Skeletal muscle satellite cell (primary cell): ENCODE results near the gene OXER1. TPM values are rescaled to one million over a fixed set of nuclear protein-coding genes. Genes with fewer than 3 reads are reported as not detected.

Experiments
- H3K27me3 ChIP-seq: 2 replicates; pipeline ENCODE4 v1.7.0; 2013; ENCODE audit warnings: low read length; ENCODE audit not compliant: control insufficient read depth, insufficient read depth
- H3K36me3 ChIP-seq: 2 replicates; pipeline ENCODE4 v1.7.0; 2013; ENCODE audit warnings: mild to moderate bottlenecking, control low read depth, low read length; ENCODE audit not compliant: insufficient read depth
- H3K4me1 ChIP-seq: 2 replicates; pipeline ENCODE4 v1.7.0; 2013; ENCODE audit warnings: low read length; ENCODE audit not compliant: control insufficient read depth, insufficient read depth
- H3K4me2 ChIP-seq: 2 replicates; pipeline ENCODE4 v1.7.0; 2013; ENCODE audit warnings: mild to moderate bottlenecking, low read length
- H3K4me3 ChIP-seq: 2 replicates; pipeline ENCODE4 v1.7.0; 2013; ENCODE audit warnings: low read length
- H3K9ac ChIP-seq: 2 replicates; pipeline ENCODE4 v1.7.0; 2013; ENCODE audit warnings: mild to moderate bottlenecking, low read depth, low read length, moderate library complexity
- H3K9me3 ChIP-seq: replicated peaks from 2 replicates; pipeline ENCODE4 v1.7.0; 2013; ENCODE audit warnings: mild to moderate bottlenecking, control low read depth, low read length
- small RNA-seq: library from RNA; depleted of rRNA; stranded (forward); fragments of <200 nt; gene quantifications from one replicate; pipeline ENCODE3, GENCODE V24; 2012

The OXER1 gene

GRCh38 chr2:42712934-42713333, 51.0 kb downstream of the OXER1 start:
- H3K9me3 ChIP-seq = no peaks in the 10 kb centered on the region
- no peak overlapping the region for H3K4me2 ChIP-seq
- H3K9ac ChIP-seq = no peak overlapping the region
- peaks cover 10% of the 10 kb centered on the region for H3K36me3 ChIP-seq
- no peaks in the 10 kb centered on the region for H3K27me3 ChIP-seq
- no peaks in the 10 kb centered on the region for H3K4me1 ChIP-seq
- no peak overlapping the region for H3K4me3 ChIP-seq

Small RNA genes lying within 50 kb of the gene (small RNA-seq; reads per million reads assigned to genes)
- gene RNU6-137P = not detected
